Measurements from ENCODE around the gene QSER1.

GRCh38 chr11:32983506-32983905 is 90.9 kb downstream of the QSER1 start:
- no peak for TF ChIP-seq CTCF (IDR thresholded peaks at IDR 0.05)
- TF ChIP-seq POLR2A (IDR thresholded peaks at IDR 0.05): no peak

Measured in body of pancreas (tissue), 4 donors.